MM.1S (cell line): ENCODE data around the gene SPINT1.

Source experiments
- DNase-seq: peaks from one replicate; pipeline ENCODE4 v3.0.0-alpha.2; 2015
- H2AFZ ChIP-seq: fragments of 300-600 bp; sonication (generic); 2 replicates; pipeline ENCODE4 v1.6.0; 2016; ENCODE audit warnings: antibody characterized with exemption, low read length
- H3F3A ChIP-seq: fragments of 300-600 bp; sonication (generic); 2 replicates; pipeline ENCODE4 v1.6.1; 2016; ENCODE audit warnings: mild to moderate bottlenecking, antibody characterized with exemption, low read length, moderate library complexity, mixed read lengths; ENCODE audit not compliant: insufficient read depth
- H3K27ac ChIP-seq: fragments of 300-600 bp; sonication (generic); 2 replicates; pipeline ENCODE4 v1.5.1; 2016; ENCODE audit warnings: mild to moderate bottlenecking, low read length
- H3K27me3 ChIP-seq: fragments of 300-600 bp; sonication (generic); replicated peaks from 2 replicates; pipeline ENCODE4 v1.6.0; 2016; ENCODE audit warnings: low read length; ENCODE audit not compliant: insufficient read depth
- H3K36me3 ChIP-seq: fragments of 300-600 bp; sonication (generic); replicated peaks from 2 replicates; pipeline ENCODE4 v1.6.1; 2016; ENCODE audit warnings: mild to moderate bottlenecking, low read length, mixed read lengths; ENCODE audit not compliant: insufficient read depth
- H3K4me1 ChIP-seq: fragments of 300-600 bp; sonication (generic); 2 replicates; pipeline ENCODE4 v1.6.1; 2016; ENCODE audit warnings: low read length, mixed read lengths
- H3K4me2 ChIP-seq: fragments of 300-600 bp; sonication (generic); 2 replicates; pipeline ENCODE4 v1.6.0; 2016; ENCODE audit warnings: low read depth, low read length
- H3K4me3 ChIP-seq: fragments of 300-600 bp; sonication (generic); 2 replicates; pipeline ENCODE4 v1.5.1; 2016; ENCODE audit warnings: low read length, mixed read lengths
- H3K79me2 ChIP-seq: fragments of 300-600 bp; sonication (generic); 2 replicates; pipeline ENCODE4 v1.6.1; 2016; ENCODE audit warnings: mixed run types, low read length, mixed read lengths
- H3K9ac ChIP-seq: fragments of 300-600 bp; sonication (generic); 2 replicates; pipeline ENCODE4 v1.6.1; 2016; ENCODE audit warnings: low read length, mixed read lengths
- H3K9me2 ChIP-seq: fragments of 300-600 bp; sonication (generic); replicated peaks from 2 replicates; pipeline ENCODE4 v1.6.1; 2016; ENCODE audit warnings: mild to moderate bottlenecking, low read length, mixed read lengths; ENCODE audit not compliant: insufficient read depth
- H3K9me3 ChIP-seq: fragments of 300-600 bp; sonication (generic); replicated peaks from 2 replicates; pipeline ENCODE4 v1.6.1; 2016; ENCODE audit warnings: mild to moderate bottlenecking, low read length, mixed read lengths; ENCODE audit not compliant: insufficient read depth
- H4K20me1 ChIP-seq: fragments of 300-600 bp; sonication (generic); 2 replicates; pipeline ENCODE4 v1.6.1; 2016; ENCODE audit warnings: mild to moderate bottlenecking, low read length, moderate library complexity, mixed read lengths; ENCODE audit not compliant: insufficient read depth
- EZH2 ChIP-seq: fragments of 300-600 bp; sonication (generic); optimal IDR thresholded peaks from 2 replicates; pipeline ENCODE3; 2017; ENCODE audit warnings: low read depth, mild to moderate bottlenecking, antibody characterized with exemption, low read length, mixed read lengths
- EZH2phosphoT487 ChIP-seq: fragments of 300-600 bp; sonication (generic); IDR thresholded peaks from 2 replicates; pipeline ENCODE4 v1.6.1; 2018; ENCODE audit warnings: antibody characterized with exemption, low read length
- TF ChIP-seq, protein P1 (sequence below): fragments of 300-600 bp; sonication (generic); IDR thresholded peaks from 2 replicates; pipeline ENCODE4 v1.5.1; 2016; ENCODE audit warnings: antibody characterized with exemption, low read length, mixed read lengths

The SPINT1 gene

DNA sequence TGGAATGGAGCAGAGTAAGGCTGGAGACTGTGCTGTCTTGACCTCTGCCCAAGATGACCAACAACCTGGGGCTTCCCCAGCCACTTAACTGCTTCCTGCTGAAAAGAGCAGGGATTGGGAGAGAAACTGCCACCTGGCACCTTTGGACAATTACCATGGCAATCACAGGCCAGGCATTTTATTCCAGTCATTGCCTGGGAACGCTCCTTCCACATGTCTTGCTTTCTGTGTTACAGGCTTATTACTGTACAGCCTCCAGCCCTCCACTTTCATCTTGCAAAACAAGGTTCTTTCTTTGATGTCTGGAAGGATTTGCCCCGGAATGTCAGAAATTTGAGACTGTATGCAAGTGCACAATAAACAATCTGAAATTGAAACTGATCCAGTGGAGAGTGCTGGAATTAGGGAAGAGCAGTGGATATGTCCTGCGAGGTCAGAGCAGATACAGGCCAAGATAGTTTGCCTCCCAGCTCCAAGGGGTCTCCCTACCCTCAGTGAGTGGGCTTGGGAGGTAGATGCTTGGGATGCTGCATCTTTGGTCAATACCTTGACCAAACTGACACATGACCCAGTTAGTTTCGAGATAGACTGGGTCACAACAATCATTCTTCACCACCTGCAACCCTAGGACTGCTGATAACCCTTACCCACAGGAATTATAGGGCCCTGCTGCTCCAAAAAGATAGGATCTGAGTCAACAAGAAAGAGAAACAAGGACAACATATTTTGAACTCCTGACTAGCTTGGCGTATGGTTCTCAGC lies 18.0 kb upstream of the SPINT1 start:
- Histone ChIP-seq H3K27ac (no peak overlapping the region), H3K36me3 (no peaks in the 10 kb centered on the region), H3K27me3 (no peaks in the 10 kb centered on the region), H3K4me1 (peaks cover 4% of the 10 kb centered on the region; the same call in 1 of the 2 replicates), H3F3A (no peaks in the 10 kb centered on the region; the same call in 1 of the 2 replicates), H3K9me3 (no peaks in the 10 kb centered on the region), H2AFZ (no peak overlapping the region), H3K9me2 (no peaks in the 10 kb centered on the region), H3K4me2 (no peak overlapping the region), H3K79me2 (no peaks in the 10 kb centered on the region), H3K9ac (no peak overlapping the region), H3K4me3 (no peak overlapping the region), H4K20me1 (no peaks in the 10 kb centered on the region)
- TF ChIP-seq EZH2: no peak
- TF ChIP-seq, protein P1, sequence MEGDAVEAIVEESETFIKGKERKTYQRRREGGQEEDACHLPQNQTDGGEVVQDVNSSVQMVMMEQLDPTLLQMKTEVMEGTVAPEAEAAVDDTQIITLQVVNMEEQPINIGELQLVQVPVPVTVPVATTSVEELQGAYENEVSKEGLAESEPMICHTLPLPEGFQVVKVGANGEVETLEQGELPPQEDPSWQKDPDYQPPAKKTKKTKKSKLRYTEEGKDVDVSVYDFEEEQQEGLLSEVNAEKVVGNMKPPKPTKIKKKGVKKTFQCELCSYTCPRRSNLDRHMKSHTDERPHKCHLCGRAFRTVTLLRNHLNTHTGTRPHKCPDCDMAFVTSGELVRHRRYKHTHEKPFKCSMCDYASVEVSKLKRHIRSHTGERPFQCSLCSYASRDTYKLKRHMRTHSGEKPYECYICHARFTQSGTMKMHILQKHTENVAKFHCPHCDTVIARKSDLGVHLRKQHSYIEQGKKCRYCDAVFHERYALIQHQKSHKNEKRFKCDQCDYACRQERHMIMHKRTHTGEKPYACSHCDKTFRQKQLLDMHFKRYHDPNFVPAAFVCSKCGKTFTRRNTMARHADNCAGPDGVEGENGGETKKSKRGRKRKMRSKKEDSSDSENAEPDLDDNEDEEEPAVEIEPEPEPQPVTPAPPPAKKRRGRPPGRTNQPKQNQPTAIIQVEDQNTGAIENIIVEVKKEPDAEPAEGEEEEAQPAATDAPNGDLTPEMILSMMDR: no peak
- TF ChIP-seq EZH2phosphoT487: no peak
- DNase-seq: no peak

DNA sequence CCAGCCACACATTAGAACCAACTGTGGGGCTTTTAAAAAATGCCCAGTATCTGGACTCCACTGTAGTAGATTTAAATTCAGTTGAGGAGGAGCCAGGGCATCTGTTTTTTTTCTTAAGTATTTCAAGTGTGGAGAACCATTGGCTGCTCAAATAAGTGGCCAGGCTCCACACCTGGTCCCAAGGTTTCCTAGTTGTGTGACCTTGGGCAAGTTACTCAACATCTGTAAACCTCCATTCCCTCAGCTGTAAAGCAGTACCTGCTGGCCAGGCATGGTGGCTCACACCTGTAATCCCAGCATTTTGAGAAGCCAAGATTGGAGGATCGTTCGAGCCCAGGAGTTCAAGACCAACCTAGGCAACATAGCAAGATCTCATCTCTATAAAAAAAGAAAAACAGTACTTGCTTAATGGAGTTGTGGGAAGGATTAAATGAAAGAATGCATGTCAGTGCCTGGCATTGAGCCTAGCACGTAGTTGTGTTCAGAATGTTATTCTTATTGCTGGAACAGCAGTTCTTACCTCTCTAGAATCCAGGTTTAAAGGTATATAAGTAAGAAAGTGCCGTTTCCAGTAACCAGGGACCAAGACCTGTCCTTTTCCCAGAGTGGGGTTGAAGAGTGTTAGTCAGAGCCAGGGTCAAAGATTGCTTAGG lies 17.3 kb upstream of the SPINT1 start:
- Histone ChIP-seq H4K20me1 (no peaks in the 10 kb centered on the region), H3K27me3 (no peaks in the 10 kb centered on the region), H3K36me3 (no peaks in the 10 kb centered on the region), H3K4me2 (no peak overlapping the region), H3K9ac (no peak overlapping the region), H3K79me2 (no peaks in the 10 kb centered on the region), H3K9me3 (no peaks in the 10 kb centered on the region), H3F3A (no peaks in the 10 kb centered on the region; the same call in 1 of the 2 replicates), H3K27ac (no peak overlapping the region), H3K4me3 (no peak overlapping the region), H2AFZ (no peak overlapping the region), H3K9me2 (no peaks in the 10 kb centered on the region), H3K4me1 (peaks cover 5% of the 10 kb centered on the region; the same call in 1 of the 2 replicates)
- TF ChIP-seq, protein P1: no peak
- TF ChIP-seq EZH2 (no peak), EZH2phosphoT487 (no peak)
- DNase-seq: no peak

DNA sequence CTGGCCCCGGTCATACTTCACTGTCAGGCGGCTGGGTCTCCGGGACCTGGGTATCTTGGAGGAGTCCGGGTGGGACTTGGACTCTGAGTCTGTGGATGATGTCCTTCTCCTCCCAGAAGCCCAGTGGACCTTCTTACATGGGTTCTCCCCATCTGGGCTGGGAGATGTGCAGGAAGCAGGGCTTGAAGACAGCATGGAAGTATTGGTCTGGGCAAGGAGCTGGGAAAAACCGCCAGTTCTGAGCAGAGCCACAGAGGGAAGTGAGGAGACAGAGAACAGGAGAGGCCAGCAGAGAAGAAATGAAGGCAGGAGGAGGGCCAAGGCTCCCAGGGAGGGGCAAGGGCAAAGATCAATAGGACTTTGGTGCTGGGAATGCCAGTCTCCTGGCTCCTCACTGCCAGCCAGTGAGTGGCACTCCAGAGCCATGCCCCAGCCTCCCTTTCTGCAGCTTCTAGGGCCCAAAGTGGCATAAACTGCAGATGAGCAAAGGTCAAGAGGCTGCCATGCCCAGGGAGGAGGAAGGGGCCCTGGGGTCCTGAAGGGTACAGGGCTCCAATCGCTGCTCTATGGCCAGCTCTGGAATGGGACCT lies 15.3 kb upstream of the SPINT1 start, which contains the start of gene PPP1R14D:
TSS of gene PPP1R14D (minus strand) at position 262 of the 590 bp plus-strand sequence. CDS start at position 195, 67 bp downstream.
- Histone ChIP-seq H3K9ac (no peak within 1 kb of the TSS), H3K79me2 (no peaks in the 10 kb centered on the region), H3K4me2 (no peak within 1 kb of the TSS), H3K9me2 (no peaks in the 10 kb centered on the region), H3K36me3 (no peaks in the 10 kb centered on the region), H2AFZ (peak within 1 kb of the TSS; percentile 51; the same call in 1 of the 2 replicates), H3K4me3 (no peak within 1 kb of the TSS), H4K20me1 (no peaks in the 10 kb centered on the region), H3K9me3 (no peaks in the 10 kb centered on the region), H3F3A (no peaks in the 10 kb centered on the region; the same call in 1 of the 2 replicates), H3K27me3 (no peaks in the 10 kb centered on the region), H3K4me1 (peaks cover 5% of the 10 kb centered on the region; the same call in 1 of the 2 replicates), H3K27ac (no peak within 1 kb of the TSS)
- no peak for DNase-seq
- TF ChIP-seq EZH2: no peak
- TF ChIP-seq, protein P1: no peak
- no peak for TF ChIP-seq EZH2phosphoT487
